Upper lobe of left lung (tissue), 4 donors: Measurements from ENCODE around the gene RAX2.

ENCODE experiments used
- EP300 ChIP-seq, 4 donors: sonication (generic); formaldehyde crosslinking; IDR thresholded peaks; one replicate each; pipeline ENCODE4 v1.5.1; 2017; ENCODE audit warnings: antibody characterized with exemption in 4 of 4, control low read depth in 2 of 4
- POLR2AphosphoS5 ChIP-seq, 2 donors: sonication (generic); formaldehyde crosslinking; IDR thresholded peaks; one replicate each; pipeline ENCODE4 v1.5.1; 2017; ENCODE audit warnings: antibody characterized with exemption in 2 of 2
- TF ChIP-seq, protein P1 (sequence below), 6 experiments: fragments of 450-650 bp in 4 of 6; fragments of 200-600 bp in 2 of 6; sonication (generic) in 2 of 6; IDR thresholded peaks; one replicate each; pipeline ENCODE4 v1.5.1; 2016 to 2019; ENCODE audit warnings: antibody characterized with exemption in 6 of 6

DNA sequence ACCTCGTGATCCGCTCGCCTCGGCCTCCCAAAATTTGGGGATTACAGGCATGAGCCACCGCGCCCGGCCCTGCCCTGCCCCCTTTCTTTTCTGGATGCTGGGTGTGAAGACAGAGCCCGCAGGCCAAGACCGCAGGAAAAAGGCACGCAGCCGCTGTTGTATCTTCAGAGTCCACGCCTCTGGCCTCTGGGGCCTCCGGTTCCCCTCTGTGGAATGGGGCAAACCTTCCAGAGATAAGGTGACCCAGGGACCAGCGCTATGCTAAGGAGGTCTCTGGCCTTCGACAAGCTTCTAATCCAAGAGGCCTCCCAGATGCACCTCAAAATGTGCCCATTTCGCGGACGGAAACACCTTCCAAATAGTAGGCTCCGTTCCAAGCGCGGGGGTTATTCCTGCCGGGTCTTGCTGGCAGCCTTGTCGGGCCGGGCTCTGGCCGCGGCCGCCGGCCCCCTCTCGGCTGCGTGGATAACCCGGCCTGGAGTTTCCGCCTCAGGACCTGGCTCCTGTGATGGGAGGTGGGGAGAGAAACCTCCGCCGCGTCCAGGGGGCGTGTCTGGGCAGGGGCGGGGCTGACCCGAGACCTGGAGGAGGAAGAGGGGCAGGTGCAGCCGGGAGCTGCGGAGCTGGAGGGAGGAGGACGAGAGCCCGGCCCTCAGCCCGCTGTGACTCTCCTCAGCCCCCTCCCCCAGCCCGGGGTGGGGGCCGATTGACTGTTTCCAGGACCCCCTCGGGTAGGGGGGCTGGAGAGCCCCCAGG, 50.7 kb downstream of the RAX2 start:
- TF ChIP-seq POLR2AphosphoS5 (IDR thresholded peaks at IDR 0.05) (peak; percentile 12 to 66), EP300 (IDR thresholded peaks at IDR 0.05) (peak in 1 of 4 donors; percentile 11)
- TF ChIP-seq, protein P1, sequence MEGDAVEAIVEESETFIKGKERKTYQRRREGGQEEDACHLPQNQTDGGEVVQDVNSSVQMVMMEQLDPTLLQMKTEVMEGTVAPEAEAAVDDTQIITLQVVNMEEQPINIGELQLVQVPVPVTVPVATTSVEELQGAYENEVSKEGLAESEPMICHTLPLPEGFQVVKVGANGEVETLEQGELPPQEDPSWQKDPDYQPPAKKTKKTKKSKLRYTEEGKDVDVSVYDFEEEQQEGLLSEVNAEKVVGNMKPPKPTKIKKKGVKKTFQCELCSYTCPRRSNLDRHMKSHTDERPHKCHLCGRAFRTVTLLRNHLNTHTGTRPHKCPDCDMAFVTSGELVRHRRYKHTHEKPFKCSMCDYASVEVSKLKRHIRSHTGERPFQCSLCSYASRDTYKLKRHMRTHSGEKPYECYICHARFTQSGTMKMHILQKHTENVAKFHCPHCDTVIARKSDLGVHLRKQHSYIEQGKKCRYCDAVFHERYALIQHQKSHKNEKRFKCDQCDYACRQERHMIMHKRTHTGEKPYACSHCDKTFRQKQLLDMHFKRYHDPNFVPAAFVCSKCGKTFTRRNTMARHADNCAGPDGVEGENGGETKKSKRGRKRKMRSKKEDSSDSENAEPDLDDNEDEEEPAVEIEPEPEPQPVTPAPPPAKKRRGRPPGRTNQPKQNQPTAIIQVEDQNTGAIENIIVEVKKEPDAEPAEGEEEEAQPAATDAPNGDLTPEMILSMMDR (IDR thresholded peaks at IDR 0.05): peak in 2 of 6 experiments; percentile 6 to 39
